Measurements from ENCODE around the gene LCLAT1.

Gene LCLAT1

GRCh38 chr2:30475542-30475941 is 28.5 kb downstream of the LCLAT1 start:
- no peaks in the 10 kb centered on the region for H3K9me3 ChIP-seq (ENCODE audit: insufficient read depth, low read length)
- no peak overlapping the region for H3K4me3 ChIP-seq (ENCODE audit: insufficient read depth, low read length, poor library complexity, severe bottlenecking)
- no peak for TF ChIP-seq CTCF (IDR thresholded peaks at IDR 0.05; ENCODE audit: insufficient read depth, low read length, poor library complexity, severe bottlenecking)
- TF ChIP-seq EZH2phosphoT487 (conservative IDR thresholded peaks at IDR 0.05; ENCODE audit: low read length): no peak
- H3K27me3 ChIP-seq (ENCODE audit: low read length): no peaks in the 10 kb centered on the region
- no peaks in the 10 kb centered on the region for H3K9me2 ChIP-seq (replicated peaks; ENCODE audit: insufficient read depth, low read length)
- H3K36me3 ChIP-seq (ENCODE audit: low read length): no peaks in the 10 kb centered on the region
- H3F3A ChIP-seq (ENCODE audit: insufficient read depth): no peaks in the 10 kb centered on the region
- H3K27ac ChIP-seq (ENCODE audit: low read depth, low read length): no peak overlapping the region
- no peaks in the 10 kb centered on the region for H4K20me1 ChIP-seq (ENCODE audit: low read depth, low read length)
- peaks cover 7% of the 10 kb centered on the region; the same call in 1 of the 2 replicates for H3K79me2 ChIP-seq (ENCODE audit: insufficient read depth, low read length)
- H2AFZ ChIP-seq (ENCODE audit: low read depth, low read length, severe bottlenecking): no peak overlapping the region
- no peak overlapping the region for H3K4me2 ChIP-seq (ENCODE audit: low read depth, low read length, poor library complexity, severe bottlenecking)
- H3K9ac ChIP-seq (ENCODE audit: low read length): no peak overlapping the region

- Histone ChIP-seq H3K9ac (ENCODE audit: low read length) (no peak overlapping the region), H3K36me3 (ENCODE audit: low read length) (no peaks in the 10 kb centered on the region), H3K9me3 (ENCODE audit: insufficient read depth, low read length) (no peaks in the 10 kb centered on the region), H4K20me1 (ENCODE audit: low read depth, low read length) (no peaks in the 10 kb centered on the region), H3K27ac (ENCODE audit: low read depth, low read length) (no peak overlapping the region), H3K79me2 (ENCODE audit: insufficient read depth, low read length) (peaks cover 3% of the 10 kb centered on the region; the same call in 1 of the 2 replicates), H2AFZ (ENCODE audit: low read depth, low read length, severe bottlenecking) (no peak overlapping the region), H3K4me3 (ENCODE audit: insufficient read depth, low read length, poor library complexity, severe bottlenecking) (no peak overlapping the region), H3K9me2 (replicated peaks; ENCODE audit: insufficient read depth, low read length) (no peaks in the 10 kb centered on the region), H3F3A (ENCODE audit: insufficient read depth) (no peaks in the 10 kb centered on the region), H3K4me2 (ENCODE audit: low read depth, low read length, poor library complexity, severe bottlenecking) (no peak overlapping the region), H3K27me3 (ENCODE audit: low read length) (no peaks in the 10 kb centered on the region)
- TF ChIP-seq CTCF (IDR thresholded peaks at IDR 0.05; ENCODE audit: insufficient read depth, low read length, poor library complexity, severe bottlenecking): no peak
- no peak for TF ChIP-seq EZH2phosphoT487 (conservative IDR thresholded peaks at IDR 0.05; ENCODE audit: low read length)
These were observed 29.6 kb downstream of the LCLAT1 start for GRCh38 chr2:30476636-30477035.

- H3K9me3 ChIP-seq (ENCODE audit: insufficient read depth, low read length): no peaks in the 10 kb centered on the region
- H4K20me1 ChIP-seq (ENCODE audit: low read depth, low read length): 0 out of 2 replicates have a peak, but pooled peaks cover 3% of the 10 kb centered on the region
- no peak overlapping the region for H2AFZ ChIP-seq (ENCODE audit: low read depth, low read length, severe bottlenecking)
- no peaks in the 10 kb centered on the region for H3K27me3 ChIP-seq (ENCODE audit: low read length)
- no peaks in the 10 kb centered on the region for H3F3A ChIP-seq (ENCODE audit: insufficient read depth)
- no peak overlapping the region for H3K4me2 ChIP-seq (ENCODE audit: low read depth, low read length, poor library complexity, severe bottlenecking)
- TF ChIP-seq EZH2phosphoT487 (conservative IDR thresholded peaks at IDR 0.05; ENCODE audit: low read length): no peak
- TF ChIP-seq CTCF (IDR thresholded peaks at IDR 0.05; ENCODE audit: insufficient read depth, low read length, poor library complexity, severe bottlenecking): no peak
- H3K9me2 ChIP-seq (replicated peaks; ENCODE audit: insufficient read depth, low read length): no peaks in the 10 kb centered on the region
- H3K36me3 ChIP-seq (ENCODE audit: low read length): no peaks in the 10 kb centered on the region
- H3K9ac ChIP-seq (ENCODE audit: low read length): no peak overlapping the region
- H3K27ac ChIP-seq (ENCODE audit: low read depth, low read length): no peak overlapping the region
- H3K4me3 ChIP-seq (ENCODE audit: insufficient read depth, low read length, poor library complexity, severe bottlenecking): no peak overlapping the region
- H3K79me2 ChIP-seq (ENCODE audit: insufficient read depth, low read length): no peaks in the 10 kb centered on the region
These were observed 33.8 kb downstream of the LCLAT1 start for GRCh38 chr2:30480703-30481322.
